ENCODE measurements around the gene LPGAT1. TPM values are rescaled to one million over a fixed set of nuclear protein-coding genes. Genes with fewer than 3 reads are reported as not detected.
"Not testable (repeated sequence)": the region's sequence is repeated elsewhere in the genome, so short reads cannot be mapped to it uniquely, and the experiment has no call there.

Gene LPGAT1
- total RNA-seq, 4 donors from 2014 or later: 19.3 to 345 (median 37.4) TPM

- intact Hi-C loops (cut with DNase I; ENCODE audit: low total_unique reads) (no loop called here), in situ Hi-C loops (cut with MboI; ENCODE audit: low pct_ligation_motif_present in 1 of 4, low pct_unique_long_range_greater_than_20kb in 1 of 4, low sequenced_read_pairs in 3 of 4) (no loop called here)
- Histone ChIP-seq H3K27ac (no peak overlapping the region), H3K9me3 (no peaks in the 10 kb centered on the region), H3K27me3 (no peaks in the 10 kb centered on the region), H3K4me1 (no peaks in the 10 kb centered on the region), H3K36me3 (no peaks in the 10 kb centered on the region), H3K4me3 (no peak overlapping the region)
- 29 to 63% methylated on average over 1 to 4 of the region's 4 CpGs for WGBS, 2 donors (ENCODE audit: low coverage in 1 of 2)
- no peak for DNase-seq
- TF ChIP-seq, protein P1, sequence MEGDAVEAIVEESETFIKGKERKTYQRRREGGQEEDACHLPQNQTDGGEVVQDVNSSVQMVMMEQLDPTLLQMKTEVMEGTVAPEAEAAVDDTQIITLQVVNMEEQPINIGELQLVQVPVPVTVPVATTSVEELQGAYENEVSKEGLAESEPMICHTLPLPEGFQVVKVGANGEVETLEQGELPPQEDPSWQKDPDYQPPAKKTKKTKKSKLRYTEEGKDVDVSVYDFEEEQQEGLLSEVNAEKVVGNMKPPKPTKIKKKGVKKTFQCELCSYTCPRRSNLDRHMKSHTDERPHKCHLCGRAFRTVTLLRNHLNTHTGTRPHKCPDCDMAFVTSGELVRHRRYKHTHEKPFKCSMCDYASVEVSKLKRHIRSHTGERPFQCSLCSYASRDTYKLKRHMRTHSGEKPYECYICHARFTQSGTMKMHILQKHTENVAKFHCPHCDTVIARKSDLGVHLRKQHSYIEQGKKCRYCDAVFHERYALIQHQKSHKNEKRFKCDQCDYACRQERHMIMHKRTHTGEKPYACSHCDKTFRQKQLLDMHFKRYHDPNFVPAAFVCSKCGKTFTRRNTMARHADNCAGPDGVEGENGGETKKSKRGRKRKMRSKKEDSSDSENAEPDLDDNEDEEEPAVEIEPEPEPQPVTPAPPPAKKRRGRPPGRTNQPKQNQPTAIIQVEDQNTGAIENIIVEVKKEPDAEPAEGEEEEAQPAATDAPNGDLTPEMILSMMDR (IDR thresholded peaks at IDR 0.05): no peak
- TF ChIP-seq EP300 (IDR thresholded peaks at IDR 0.05; ENCODE audit: low read depth): no peak
- no peak for TF ChIP-seq POLR2A (IDR thresholded peaks at IDR 0.05)
- no peak for TF ChIP-seq POLR2AphosphoS5 (IDR thresholded peaks at IDR 0.05)
These were observed 104.0 kb downstream of the LPGAT1 start for GRCh38 chr1:211726467-211726995.

- no peak overlapping the region for H3K27ac ChIP-seq
- in situ Hi-C loops (cut with MboI; ENCODE audit: low pct_ligation_motif_present in 1 of 4, low pct_unique_long_range_greater_than_20kb in 1 of 4, low sequenced_read_pairs in 3 of 4): loop anchor here in 1 of 4 donors (25.0 kb wide), 1 partner anchor 238 kb away; no protein-coding TSS in a partner anchor
- H3K9me3 ChIP-seq: no peaks in the 10 kb centered on the region
- no peak overlapping the region for H3K4me3 ChIP-seq
- 60 to 83% methylated on average over 2 to 11 of the region's 11 CpGs for WGBS, 2 donors (ENCODE audit: low coverage in 1 of 2)
- TF ChIP-seq EP300 (IDR thresholded peaks at IDR 0.05; ENCODE audit: low read depth) (no peak), POLR2AphosphoS5 (IDR thresholded peaks at IDR 0.05) (no peak), POLR2A (IDR thresholded peaks at IDR 0.05) (no peak)
- TF ChIP-seq, protein P1 (IDR thresholded peaks at IDR 0.05): no peak
- intact Hi-C loops (cut with DNase I; ENCODE audit: low total_unique reads): no loop called here
- no peak for DNase-seq
- H3K4me1 ChIP-seq: no peaks in the 10 kb centered on the region
- H3K36me3 ChIP-seq: no peaks in the 10 kb centered on the region
- H3K27me3 ChIP-seq: no peaks in the 10 kb centered on the region
These were observed 105.8 kb downstream of the LPGAT1 start for GRCh38 chr1:211724687-211725196.

- 75 to 78% methylated on average over 1 to 5 of the region's 5 CpGs for WGBS, 2 donors (ENCODE audit: low coverage in 1 of 2)
- H3K4me3 ChIP-seq: no peak overlapping the region
- no peaks in the 10 kb centered on the region for H3K9me3 ChIP-seq
- H3K36me3 ChIP-seq: no peaks in the 10 kb centered on the region
- no peaks in the 10 kb centered on the region for H3K4me1 ChIP-seq
- no peak for DNase-seq
- no peaks in the 10 kb centered on the region for H3K27me3 ChIP-seq
- no peak for TF ChIP-seq POLR2AphosphoS5 (IDR thresholded peaks at IDR 0.05)
- no peak for TF ChIP-seq EP300 (IDR thresholded peaks at IDR 0.05; ENCODE audit: low read depth)
- TF ChIP-seq POLR2A (IDR thresholded peaks at IDR 0.05): no peak
- TF ChIP-seq, protein P1 (IDR thresholded peaks at IDR 0.05): no peak
- no peak overlapping the region for H3K27ac ChIP-seq
- intact Hi-C loops (cut with DNase I; ENCODE audit: low total_unique reads): no loop called here
- in situ Hi-C loops (cut with MboI; ENCODE audit: low pct_ligation_motif_present in 1 of 4, low pct_unique_long_range_greater_than_20kb in 1 of 4, low sequenced_read_pairs in 3 of 4): loop anchor here in 1 of 4 donors (25.0 kb wide), 1 partner anchor 239 kb away; no protein-coding TSS in a partner anchor
These were observed 107.3 kb downstream of the LPGAT1 start for GRCh38 chr1:211723273-211723672.

- DNase-seq: no peak
- Histone ChIP-seq H3K36me3 (no peaks in the 10 kb centered on the region), H3K9me3 (no peaks in the 10 kb centered on the region), H3K27me3 (no peaks in the 10 kb centered on the region), H3K4me3 (no peak overlapping the region), H3K4me1 (no peaks in the 10 kb centered on the region), H3K27ac (no peak overlapping the region)
- intact Hi-C loops (cut with DNase I; ENCODE audit: low total_unique reads) (no loop called here), in situ Hi-C loops (cut with MboI; ENCODE audit: low pct_ligation_motif_present in 1 of 4, low pct_unique_long_range_greater_than_20kb in 1 of 4, low sequenced_read_pairs in 3 of 4) (loop anchor here in 1 of 4 donors (25.0 kb wide), 1 partner anchor 240 kb away; no protein-coding TSS in a partner anchor)
- TF ChIP-seq POLR2AphosphoS5 (IDR thresholded peaks at IDR 0.05) (no peak), EP300 (IDR thresholded peaks at IDR 0.05; ENCODE audit: low read depth) (no peak), POLR2A (IDR thresholded peaks at IDR 0.05) (no peak)
- TF ChIP-seq, protein P1 (IDR thresholded peaks at IDR 0.05): no peak
- WGBS, 2 donors (ENCODE audit: low coverage in 1 of 2): 87 to 92% methylated on average over 3 to 6 of the region's 6 CpGs
These were observed 108.0 kb downstream of the LPGAT1 start for GRCh38 chr1:211722277-211723175.

DNA sequence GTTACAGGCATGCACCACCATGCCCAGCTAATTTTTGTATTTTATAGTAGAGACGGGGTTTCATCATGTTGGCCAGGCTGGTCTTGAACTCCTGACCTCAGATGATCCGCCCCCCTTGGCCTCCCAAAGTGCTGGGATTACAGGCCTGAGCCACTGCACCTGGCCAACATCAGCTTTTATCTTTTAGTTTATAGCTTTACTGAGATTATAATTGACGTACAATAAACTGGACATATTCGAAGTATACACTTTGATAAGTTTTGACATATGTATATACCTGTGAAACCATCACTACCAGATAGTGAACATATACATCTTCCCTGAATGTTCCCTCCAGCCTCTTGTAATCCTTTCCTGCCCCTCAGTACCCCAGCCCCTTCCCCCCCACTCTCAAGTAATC lies 114.0 kb downstream of the LPGAT1 start:
- intact Hi-C loops (cut with DNase I; ENCODE audit: low total_unique reads); H3K9me3 ChIP-seq; H3K27me3 ChIP-seq; H3K4me1 ChIP-seq; H3K27ac ChIP-seq; DNase-seq; H3K4me3 ChIP-seq; H3K36me3 ChIP-seq: not testable (repeated sequence)
- in situ Hi-C loops (cut with MboI; ENCODE audit: low pct_ligation_motif_present in 1 of 4, low pct_unique_long_range_greater_than_20kb in 1 of 4, low sequenced_read_pairs in 3 of 4): loop anchor here in 1 of 4 donors (25.0 kb wide), 1 partner anchor 246 kb away; no protein-coding TSS in a partner anchor
- 31 to 50% methylated on average over 2 to 4 of the region's 4 CpGs for WGBS, 2 donors (ENCODE audit: low coverage in 1 of 2)

Measured in transverse colon (tissue), 4 donors.